CD8-positive, alpha-beta memory T cell (primary cell): Measurements from ENCODE around the gene CD96. TPM values are rescaled to one million over a fixed set of nuclear protein-coding genes. Genes with fewer than 3 reads are reported as not detected.
A peak's percentile ranks its signal among the peaks of the same experiment; 100 is the strongest.

Experiments
- CTCF ChIA-PET: fragments of 350-600 bp; sonication (Branson Sonifier 250); formaldehyde crosslinking; loops from one replicate; lab custom pipeline; 2021; ENCODE audit warnings: antibody characterized with exemption; lab: Charles Lee
- POLR2A ChIA-PET: fragments of 350-600 bp; sonication (Branson Sonifier 250); formaldehyde crosslinking; loops from one replicate; lab custom pipeline; 2021; ENCODE audit warnings: antibody characterized with exemption; lab: Charles Lee
- DNase-seq, 5 donors: peaks; one replicate each; pipeline versions ENCODE4 v3.0.0 to v3.0.0-alpha.2; 2020 to 2022; ENCODE audit warnings: mixed read lengths in 1 of 5
- H3K27ac ChIP-seq: one replicate; pipeline ENCODE4 v1.7.0; 2013; ENCODE audit warnings: low read depth, mild to moderate bottlenecking, low read length, moderate library complexity
- H3K27me3 ChIP-seq: 2 replicates; pipeline ENCODE4 v1.7.0; 2013; ENCODE audit warnings: low read length, mild to moderate bottlenecking; ENCODE audit not compliant: insufficient read depth, poor library complexity, severe bottlenecking
- H3K36me3 ChIP-seq: 2 replicates; pipeline ENCODE4 v1.7.0; 2013; ENCODE audit warnings: mild to moderate bottlenecking, low read length, moderate library complexity; ENCODE audit not compliant: insufficient read depth
- H3K4me1 ChIP-seq: 2 replicates; pipeline ENCODE4 v1.7.0; 2013; ENCODE audit warnings: mild to moderate bottlenecking, low read length, moderate library complexity; ENCODE audit not compliant: insufficient read depth
- H3K4me3 ChIP-seq: 2 replicates; pipeline ENCODE4 v1.7.0; 2013; ENCODE audit warnings: mild to moderate bottlenecking, low read length
- H3K9me3 ChIP-seq: 2 replicates; pipeline ENCODE4 v1.7.0; 2013; ENCODE audit warnings: mild to moderate bottlenecking, low read length
- H3K27ac Mint-ChIP-seq, 8 donors: one replicate each; pipeline ENCODE4 v1.8.0; 2020 to 2021; ENCODE audit warnings: mixed read lengths in 8 of 8, mild to moderate bottlenecking in 6 of 8, inconsistent platforms in 3 of 8, moderate library complexity in 3 of 8
- H3K27me3 Mint-ChIP-seq, 2 donors: one replicate each; pipeline ENCODE4 v1.8.0; 2020 to 2021; ENCODE audit warnings: mixed read lengths in 2 of 2, mild to moderate bottlenecking in 1 of 2, moderate library complexity in 1 of 2
- H3K36me3 Mint-ChIP-seq, 3 donors: one replicate each; pipeline ENCODE4 v1.8.0; 2020 to 2021; ENCODE audit warnings: mixed read lengths in 3 of 3, inconsistent platforms in 1 of 3, mild to moderate bottlenecking in 1 of 3
- H3K4me1 Mint-ChIP-seq, 3 donors: one replicate each; pipeline ENCODE4 v1.8.0; 2020 to 2021; ENCODE audit warnings: mixed read lengths in 3 of 3, inconsistent platforms in 1 of 3, mild to moderate bottlenecking in 1 of 3
- H3K4me3 Mint-ChIP-seq, 7 donors: one replicate each; pipeline ENCODE4 v1.8.0; 2020 to 2021; ENCODE audit warnings: mixed read lengths in 7 of 7, mild to moderate bottlenecking in 6 of 7, moderate library complexity in 4 of 7, inconsistent platforms in 2 of 7
- H3K9me3 Mint-ChIP-seq, 5 donors: one replicate each; pipeline ENCODE4 v1.8.0; 2020 to 2022; ENCODE audit warnings: mixed read lengths in 5 of 5, mild to moderate bottlenecking in 3 of 5, moderate library complexity in 2 of 5, inconsistent platforms in 1 of 5
- polyA plus RNA-seq: library from polyadenylated mRNA; unstranded; fragments of 300-500 nt; fragmentation: Illumina TruSeq; gene quantifications from one replicate; pipeline ENCODE4 v1.2.3, GENCODE V29; 2021
- total RNA-seq, 2 experiments: library from RNA; stranded (reverse); gene quantifications; one replicate each; pipeline ENCODE4 v1.2.3, GENCODE V29; 2021

CD96 gene
- total and polyA plus RNA-seq, 3 experiments from 2014 or later = 69.1 to 262 (median 80.9) TPM

GRCh38 chr3:111648991-111649579, 107.1 kb downstream of the CD96 start:
- Histone ChIP-seq H3K27ac (no peak overlapping the region), H3K4me1 (no peaks in the 10 kb centered on the region), H3K27me3 (no peaks in the 10 kb centered on the region), H3K9me3 (no peaks in the 10 kb centered on the region), H3K4me3 (no peak overlapping the region), H3K36me3 (peaks cover 21% of the 10 kb centered on the region)
- CTCF ChIA-PET = interaction anchor here (1.4 kb wide), 1 partner anchor 33 kb away, joined by 3 read pairs; no protein-coding TSS in a partner anchor
- peaks cover 45 to 94% (median 52%) of the 10 kb centered on the region in 3 donors for H3K36me3 Mint-ChIP-seq
- H3K27me3 Mint-ChIP-seq = no peaks in the 10 kb centered on the region
- POLR2A ChIA-PET = no interaction called here
- peak overlapping the region in 6 of 8 donors; percentile 42 to 63 (median 52) for H3K27ac Mint-ChIP-seq
- H3K9me3 Mint-ChIP-seq = peaks cover 0 to 2% (median 0%) of the 10 kb centered on the region in 5 donors
- H3K4me3 Mint-ChIP-seq = no peak overlapping the region
- H3K4me1 Mint-ChIP-seq = peaks cover 9 to 43% (median 22%) of the 10 kb centered on the region in 3 donors
- DNase-seq = no peak

- Histone ChIP-seq H3K27me3 (no peaks in the 10 kb centered on the region), H3K36me3 (peaks cover 21% of the 10 kb centered on the region), H3K4me3 (no peak overlapping the region)
Measured at GRCh38 chr3:111650378-111651275, 108.6 kb downstream of the CD96 start.

GRCh38 chr3:111652492-111653180, 110.6 kb downstream of the CD96 start:
- no peak overlapping the region for H3K4me3 Mint-ChIP-seq
- H3K36me3 ChIP-seq = peaks cover 21% of the 10 kb centered on the region
- H3K36me3 Mint-ChIP-seq = peaks cover 41 to 85% (median 41%) of the 10 kb centered on the region in 3 donors
- no peak for DNase-seq
- POLR2A ChIA-PET = no interaction called here
- CTCF ChIA-PET = interaction anchor here (1.1 to 1.4 kb wide), 2 partner anchors 15 to 64 kb away, joined by 3 read pairs; no protein-coding TSS in a partner anchor
- no peaks in the 10 kb centered on the region for H3K4me1 ChIP-seq
- H3K27ac Mint-ChIP-seq = peak overlapping the region in 4 of 8 donors; percentile 8 to 73 (median 30)
- H3K27me3 Mint-ChIP-seq = no peaks in the 10 kb centered on the region
- no peaks in the 10 kb centered on the region for H3K27me3 ChIP-seq
- H3K27ac ChIP-seq = no peak overlapping the region
- no peaks in the 10 kb centered on the region for H3K9me3 ChIP-seq
- peaks cover 10 to 38% (median 18%) of the 10 kb centered on the region in 3 donors for H3K4me1 Mint-ChIP-seq
- no peaks in the 10 kb centered on the region for H3K9me3 Mint-ChIP-seq
- no peak overlapping the region for H3K4me3 ChIP-seq

More at GRCh38 chr3:111650378-111651275, 108.6 kb downstream of the CD96 start:
- Histone ChIP-seq H3K27ac (no peak overlapping the region), H3K4me1 (no peaks in the 10 kb centered on the region), H3K9me3 (no peaks in the 10 kb centered on the region)
- no peak for DNase-seq
- ChIA-PET CTCF (no interaction called here), POLR2A (no interaction called here)
- peaks cover 11 to 40% (median 22%) of the 10 kb centered on the region in 3 donors for H3K4me1 Mint-ChIP-seq
- peaks cover 46 to 96% (median 48%) of the 10 kb centered on the region in 3 donors for H3K36me3 Mint-ChIP-seq
- H3K27ac Mint-ChIP-seq = peak overlapping the region in 2 of 8 donors; percentile 18 to 22
- no peaks in the 10 kb centered on the region for H3K9me3 Mint-ChIP-seq
- H3K27me3 Mint-ChIP-seq = no peaks in the 10 kb centered on the region
- no peak overlapping the region for H3K4me3 Mint-ChIP-seq

DNA sequence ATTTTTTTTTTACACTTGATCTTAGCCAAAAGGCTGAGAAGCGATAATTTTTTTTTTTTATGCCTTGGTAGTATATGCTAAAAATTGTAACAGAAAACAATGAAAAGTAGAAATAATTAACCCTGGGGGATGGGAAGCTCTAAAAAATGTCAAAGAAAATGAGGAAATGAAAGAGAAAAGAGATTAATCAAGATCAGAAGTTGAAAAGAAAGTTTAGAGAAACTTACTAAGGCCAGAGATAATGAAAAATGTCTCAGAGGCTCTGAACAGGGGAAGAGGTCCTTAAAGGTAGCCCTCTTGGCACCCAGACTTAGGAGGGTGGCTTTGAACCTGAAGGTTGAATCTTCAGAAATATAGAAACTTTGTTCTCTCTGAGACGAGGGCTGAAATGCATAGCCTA, 111.8 kb downstream of the CD96 start:
- no peaks in the 10 kb centered on the region for H3K9me3 Mint-ChIP-seq
- H3K4me1 Mint-ChIP-seq = peaks cover 8 to 36% (median 15%) of the 10 kb centered on the region in 3 donors
- CTCF ChIA-PET = interaction anchor here (1.1 kb wide), 1 partner anchor 63 kb away, joined by 3 read pairs; no protein-coding TSS in a partner anchor
- no peak overlapping the region for H3K4me3 Mint-ChIP-seq
- H3K4me3 ChIP-seq = no peak overlapping the region
- POLR2A ChIA-PET = interaction anchor here (1.1 kb wide), 1 partner anchor 14 kb away, joined by 3 read pairs; no protein-coding TSS in a partner anchor
- no peaks in the 10 kb centered on the region for H3K27me3 Mint-ChIP-seq
- H3K9me3 ChIP-seq = no peaks in the 10 kb centered on the region
- H3K27me3 ChIP-seq = no peaks in the 10 kb centered on the region
- peak overlapping the region in 2 of 8 donors; percentile 6 to 18 for H3K27ac Mint-ChIP-seq
- no peaks in the 10 kb centered on the region for H3K4me1 ChIP-seq
- H3K27ac ChIP-seq = no peak overlapping the region
- no peak for DNase-seq
- H3K36me3 Mint-ChIP-seq = peaks cover 42 to 84% (median 48%) of the 10 kb centered on the region in 3 donors
- peaks cover 23% of the 10 kb centered on the region for H3K36me3 ChIP-seq

GRCh38 chr3:111662012-111662411, 120.0 kb downstream of the CD96 start:
- H3K27me3 ChIP-seq = no peaks in the 10 kb centered on the region
- CTCF ChIA-PET = interaction anchor here (1.4 kb wide), 1 partner anchor 46 kb away, joined by 4 read pairs; no protein-coding TSS in a partner anchor
- H3K9me3 Mint-ChIP-seq = peaks cover 18 to 28% (median 26%) of the 10 kb centered on the region in 5 donors

DNA sequence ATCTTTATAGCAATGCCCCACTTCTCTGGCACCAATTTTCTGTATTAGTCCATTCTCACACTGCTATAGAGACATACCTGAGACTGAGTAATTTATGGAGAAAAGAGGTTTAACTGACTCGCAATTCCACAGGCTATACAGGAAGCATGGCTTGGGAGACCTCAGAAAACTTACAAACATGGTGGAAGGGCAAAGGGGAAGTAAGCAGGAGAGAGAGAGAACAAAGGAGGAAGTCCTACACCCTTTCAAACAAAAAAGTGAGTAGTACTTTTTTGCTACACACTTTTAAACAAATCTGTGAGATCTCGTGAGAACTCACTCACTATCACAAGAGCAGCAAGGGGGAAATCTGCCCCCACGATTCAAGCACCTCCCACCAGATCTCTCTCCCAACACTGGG, 120.9 kb downstream of the CD96 start:
- Histone ChIP-seq H3K4me1 (peaks cover 19% of the 10 kb centered on the region), H3K36me3 (peaks cover 8% of the 10 kb centered on the region), H3K4me3 (no peak overlapping the region), H3K27ac (no peak overlapping the region), H3K9me3 (peaks cover 6% of the 10 kb centered on the region), H3K27me3 (no peaks in the 10 kb centered on the region)
- H3K27ac Mint-ChIP-seq = peak overlapping the region in 6 of 8 donors; percentile 52 to 90 (median 76)
- H3K4me3 Mint-ChIP-seq = no peak overlapping the region
- ChIA-PET CTCF (no interaction called here), POLR2A (no interaction called here)
- H3K4me1 Mint-ChIP-seq = peaks cover 24 to 30% (median 29%) of the 10 kb centered on the region in 3 donors
- H3K9me3 Mint-ChIP-seq = peaks cover 18 to 28% (median 26%) of the 10 kb centered on the region in 5 donors
- H3K36me3 Mint-ChIP-seq = peaks cover 50 to 79% (median 70%) of the 10 kb centered on the region in 3 donors
- DNase-seq = no peak
- H3K27me3 Mint-ChIP-seq = no peaks in the 10 kb centered on the region

More at GRCh38 chr3:111662012-111662411, 120.0 kb downstream of the CD96 start:
- H3K4me3 Mint-ChIP-seq = no peak overlapping the region
- no peak overlapping the region for H3K27ac ChIP-seq
- H3K4me3 ChIP-seq = no peak overlapping the region
- H3K36me3 ChIP-seq = peaks cover 8% of the 10 kb centered on the region
- peaks cover 16 to 21% (median 20%) of the 10 kb centered on the region in 3 donors for H3K4me1 Mint-ChIP-seq
- H3K36me3 Mint-ChIP-seq = peaks cover 52 to 85% (median 71%) of the 10 kb centered on the region in 3 donors
- POLR2A ChIA-PET = no interaction called here
- peak overlapping the region in 2 of 8 donors; percentile 8 to 13 for H3K27ac Mint-ChIP-seq
- H3K9me3 ChIP-seq = peaks cover 6% of the 10 kb centered on the region
- no peak for DNase-seq
- no peaks in the 10 kb centered on the region for H3K27me3 Mint-ChIP-seq
- H3K4me1 ChIP-seq = peaks cover 11% of the 10 kb centered on the region

GRCh38 chr3:111666041-111666735, 124.2 kb downstream of the CD96 start:
- H3K4me1 ChIP-seq = peaks cover 37% of the 10 kb centered on the region
- H3K36me3 ChIP-seq = no peaks in the 10 kb centered on the region
- Mint-ChIP-seq H3K27me3 (no peaks in the 10 kb centered on the region), H3K9me3 (peaks cover 13 to 21% (median 17%) of the 10 kb centered on the region in 5 donors), H3K4me3 (peak overlapping the region in 4 of 7 donors; percentile 6 to 57 (median 16)), H3K36me3 (peaks cover 29 to 47% (median 37%) of the 10 kb centered on the region in 3 donors), H3K27ac (peak overlapping the region; percentile 74 to 99 (median 93)), H3K4me1 (peaks cover 40 to 62% (median 56%) of the 10 kb centered on the region in 3 donors)
- peaks cover 6% of the 10 kb centered on the region for H3K9me3 ChIP-seq
- DNase-seq = no peak
- H3K27ac ChIP-seq = no peak overlapping the region
- ChIA-PET POLR2A (interaction anchor here (0.7 to 0.8 kb wide), 2 partner anchors 312 to 385 kb away, joined by 3 read pairs; no protein-coding TSS in a partner anchor), CTCF (interaction anchor here (0.6 to 5.6 kb wide), 4 partner anchors 26 to 868 kb away, joined by 3 to 66 read pairs (median 30); no protein-coding TSS in a partner anchor)
- no peak overlapping the region for H3K4me3 ChIP-seq
- H3K27me3 ChIP-seq = no peaks in the 10 kb centered on the region
